GM12878 (cell line): ENCODE measurements around the gene PREX1.

Source experiments
- ATF7 ChIP-seq: fragments of 450-650 bp; IDR thresholded peaks from 2 replicates; pipeline ENCODE4 v1.6.1; 2016; ENCODE audit warnings: low read depth, mild to moderate bottlenecking
- CEBPB ChIP-seq, 2 experiments: fragments of 150-350 bp in 1 of 2; IDR thresholded peaks; 2 replicates each; pipeline ENCODE4 v1.6.1; 2012 to 2014; ENCODE audit warnings: low read depth in 2 of 2, low read length in 2 of 2, borderline replicate concordance in 1 of 2, inconsistent platforms in 1 of 2
- CTCF ChIP-seq, 3 experiments: IDR thresholded peaks in 2 of 3; conservative IDR thresholded peaks in 1 of 3; 2 replicates each; pipeline ENCODE4 v1.5.1; 2011; ENCODE audit warnings: low read depth in 3 of 3, low read length in 3 of 3, mild to moderate bottlenecking in 3 of 3, control low read depth in 2 of 3, moderate library complexity in 2 of 3, inconsistent platforms in 1 of 3, mixed read lengths in 1 of 3; ENCODE audit not compliant: control insufficient read depth in 2 of 3, insufficient read depth in 1 of 3; ENCODE audit errors: extremely low read depth in 1 of 3
- EZH2 ChIP-seq: IDR thresholded peaks from 2 replicates; pipeline ENCODE4 v1.6.1; 2012; ENCODE audit warnings: low read depth, mild to moderate bottlenecking, control low read depth, inconsistent platforms, low read length, borderline replicate concordance; ENCODE audit not compliant: control insufficient read depth
- FOS ChIP-seq: IDR thresholded peaks from 3 replicates; pipeline ENCODE4 v1.6.1; 2011; ENCODE audit warnings: borderline replicate concordance; ENCODE audit not compliant: insufficient read length; ENCODE audit errors: extremely low read depth
- HDAC2 ChIP-seq: fragments of 200-600 bp; sonication (generic); IDR thresholded peaks from 2 replicates; pipeline ENCODE4 v1.6.1; 2017
- JUND ChIP-seq: IDR thresholded peaks from 2 replicates; pipeline ENCODE4 v1.6.1; 2012; ENCODE audit warnings: low read depth, mild to moderate bottlenecking, low read length, improper control_type of control experiment, moderate library complexity
- MAX ChIP-seq: IDR thresholded peaks from 2 replicates; pipeline ENCODE4 v1.6.1; 2012; ENCODE audit warnings: low read depth, low read length, improper control_type of control experiment
- POLR2A ChIP-seq: IDR thresholded peaks from 2 replicates; pipeline ENCODE4 v1.6.1; 2011; ENCODE audit warnings: low read depth, mild to moderate bottlenecking, low read length
- RAD21 ChIP-seq: IDR thresholded peaks from 2 replicates; pipeline ENCODE4 v1.6.1; 2011; ENCODE audit warnings: mild to moderate bottlenecking, low read depth, low read length, moderate library complexity; ENCODE audit not compliant: insufficient read depth
- SIN3A ChIP-seq: IDR thresholded peaks from 2 replicates; pipeline ENCODE4 v1.6.1; 2012; ENCODE audit warnings: low read depth, low read length, improper control_type of control experiment
- TARDBP ChIP-seq: IDR thresholded peaks from 2 replicates; pipeline ENCODE4 v1.6.1; 2016; ENCODE audit warnings: borderline replicate concordance
- USF2 ChIP-seq: IDR thresholded peaks from 2 replicates; pipeline ENCODE4 v1.6.1; 2011; ENCODE audit warnings: low read depth, low read length, improper control_type of control experiment, borderline replicate concordance

GRCh38 chr20:48581167-48581566, 246.6 kb downstream of the PREX1 start:
- TF ChIP-seq CTCF (IDR thresholded peaks at IDR 0.05 in 2 of 3, conservative IDR thresholded peaks at IDR 0.05 in 1 of 3; ENCODE audit: control insufficient read depth in 2 of 3, extremely low read depth in 1 of 3, insufficient read depth in 1 of 3, low read depth in 3 of 3, low read length in 3 of 3), result no peak
- TF ChIP-seq CEBPB (IDR thresholded peaks at IDR 0.05; ENCODE audit: borderline replicate concordance in 1 of 2, low read depth in 2 of 2, low read length in 2 of 2), result no peak
- no peak for TF ChIP-seq JUND
- no peak for TF ChIP-seq SIN3A
- no peak for TF ChIP-seq HDAC2
- TF ChIP-seq POLR2A, result no peak
- TF ChIP-seq EZH2, result no peak
- no peak for TF ChIP-seq USF2
- TF ChIP-seq TARDBP, result no peak
- TF ChIP-seq RAD21, result no peak
- TF ChIP-seq FOS, result no peak
- no peak for TF ChIP-seq MAX
- no peak for TF ChIP-seq ATF7
